ENCODE results near the gene SND1.

SND1 gene

GRCh38 chr7:128097211-128097731, 445.3 kb downstream of the SND1 start:
- H3K4me3 ChIP-seq (ENCODE audit: low read depth, low read length), result no peak overlapping the region

GRCh38 chr7:128098629-128099028, 446.6 kb downstream of the SND1 start:
- H3K4me3 ChIP-seq (ENCODE audit: low read depth, low read length), result no peak overlapping the region
- no peak for TF ChIP-seq CTCF (IDR thresholded peaks at IDR 0.05; ENCODE audit: low read depth, low read length)

More at GRCh38 chr7:128097211-128097731, 445.3 kb downstream of the SND1 start:
- TF ChIP-seq CTCF (IDR thresholded peaks at IDR 0.05; ENCODE audit: low read depth, low read length), result no peak

- no peak for TF ChIP-seq CTCF (IDR thresholded peaks at IDR 0.05; ENCODE audit: low read depth, low read length)
- no peak overlapping the region for H3K4me3 ChIP-seq (ENCODE audit: low read depth, low read length)
Observed at GRCh38 chr7:128099204-128099671, 447.2 kb downstream of the SND1 start.

GRCh38 chr7:128100225-128100948, 448.4 kb downstream of the SND1 start:
- no peak for TF ChIP-seq CTCF (IDR thresholded peaks at IDR 0.05; ENCODE audit: low read depth, low read length)
- no peak overlapping the region for H3K4me3 ChIP-seq (ENCODE audit: low read depth, low read length)

GRCh38 chr7:128100949-128101713, 449.1 kb downstream of the SND1 start:
- no peak overlapping the region for H3K4me3 ChIP-seq (ENCODE audit: low read depth, low read length)
- no peak for TF ChIP-seq CTCF (IDR thresholded peaks at IDR 0.05; ENCODE audit: low read depth, low read length)

- no peak overlapping the region for H3K4me3 ChIP-seq (ENCODE audit: low read depth, low read length)
Observed at GRCh38 chr7:128102490-128103291, 450.7 kb downstream of the SND1 start.

More at GRCh38 chr7:128102490-128103291, 450.7 kb downstream of the SND1 start:
- no peak for TF ChIP-seq CTCF (IDR thresholded peaks at IDR 0.05; ENCODE audit: low read depth, low read length)
